GM19238 (cell line): Measurements from ENCODE around the gene SLC28A1.
"Not testable (repeated sequence)": the region's sequence is repeated elsewhere in the genome, so short reads cannot be mapped to it uniquely, and the experiment has no call there.

ENCODE experiments used
- DNase-seq: peaks from one replicate; pipeline ENCODE4 v3.0.0; 2011; ENCODE audit warnings: low spot score; ENCODE audit not compliant: insufficient read length

SLC28A1 gene

GRCh38 chr15:84909029-84909428 is 24.6 kb downstream of the SLC28A1 start:
- DNase-seq = no peak

GRCh38 chr15:84909782-84910181 is 25.3 kb downstream of the SLC28A1 start:
- no peak for DNase-seq

- DNase-seq = no peak
Measured at GRCh38 chr15:84910928-84911623, 26.6 kb downstream of the SLC28A1 start.

- DNase-seq = no peak
Measured at GRCh38 chr15:84911879-84912660, 27.6 kb downstream of the SLC28A1 start.

GRCh38 chr15:84913360-84913723 is 28.9 kb downstream of the SLC28A1 start:
- DNase-seq = no peak

- no peak for DNase-seq
Measured at GRCh38 chr15:84914351-84914750, 29.9 kb downstream of the SLC28A1 start.

- peak; percentile 72 for DNase-seq
Measured at GRCh38 chr15:84914909-84915605, 30.6 kb downstream of the SLC28A1 start.

- DNase-seq = no peak
Measured at GRCh38 chr15:84915606-84915958, 31.1 kb downstream of the SLC28A1 start.

- DNase-seq = no peak
Measured at GRCh38 chr15:84917452-84917851, 33.0 kb downstream of the SLC28A1 start.

- no peak for DNase-seq
Measured at GRCh38 chr15:84919106-84919667, 34.7 kb downstream of the SLC28A1 start.

GRCh38 chr15:84921121-84921520 is 36.7 kb downstream of the SLC28A1 start:
- no peak for DNase-seq

GRCh38 chr15:84922530-84922929 is 38.1 kb downstream of the SLC28A1 start:
- no peak for DNase-seq

- no peak for DNase-seq
Measured at GRCh38 chr15:84924077-84924731, 39.7 kb downstream of the SLC28A1 start.

- not testable (repeated sequence) for DNase-seq
Measured at GRCh38 chr15:84924821-84925569, 40.5 kb downstream of the SLC28A1 start.

GRCh38 chr15:84925906-84926305 is 41.4 kb downstream of the SLC28A1 start:
- no peak for DNase-seq

GRCh38 chr15:84926491-84927230 is 42.2 kb downstream of the SLC28A1 start:
- no peak for DNase-seq

GRCh38 chr15:84928843-84929168 is 44.3 kb downstream of the SLC28A1 start:
- no peak for DNase-seq

GRCh38 chr15:84929795-84930603 is 45.5 kb downstream of the SLC28A1 start:
- DNase-seq = no peak

- DNase-seq = no peak
Measured at GRCh38 chr15:84934942-84935729, 50.7 kb downstream of the SLC28A1 start.
